Germinal center (tissue), 1 donor: ENCODE results near the gene MOCS3.

ENCODE experiments used
- DNase-seq: peaks from one replicate; pipeline ENCODE4 v3.0.0; 2012; ENCODE audit warnings: mixed read lengths, low spot score

Gene MOCS3

DNA sequence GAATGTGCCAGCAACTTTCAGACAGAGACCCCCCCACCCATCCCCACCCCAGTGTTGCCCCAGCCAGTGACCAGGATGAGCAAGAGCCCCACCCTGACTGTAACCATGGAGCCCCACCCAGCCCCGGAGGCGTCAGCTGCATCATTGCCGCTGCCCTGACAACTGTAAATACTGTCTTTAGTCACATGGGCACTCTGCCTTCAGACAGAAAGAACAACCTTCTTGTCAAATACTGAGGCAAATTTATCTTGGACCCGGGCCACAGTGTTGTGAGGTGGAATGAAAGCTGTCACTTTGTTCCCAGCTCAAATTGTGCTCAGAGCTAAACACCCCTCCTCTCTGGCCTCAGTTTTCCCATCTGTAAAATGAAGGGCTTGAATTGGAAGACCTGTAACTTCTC lies 23.7 kb downstream of the MOCS3 start:
- no peak for DNase-seq

DNA sequence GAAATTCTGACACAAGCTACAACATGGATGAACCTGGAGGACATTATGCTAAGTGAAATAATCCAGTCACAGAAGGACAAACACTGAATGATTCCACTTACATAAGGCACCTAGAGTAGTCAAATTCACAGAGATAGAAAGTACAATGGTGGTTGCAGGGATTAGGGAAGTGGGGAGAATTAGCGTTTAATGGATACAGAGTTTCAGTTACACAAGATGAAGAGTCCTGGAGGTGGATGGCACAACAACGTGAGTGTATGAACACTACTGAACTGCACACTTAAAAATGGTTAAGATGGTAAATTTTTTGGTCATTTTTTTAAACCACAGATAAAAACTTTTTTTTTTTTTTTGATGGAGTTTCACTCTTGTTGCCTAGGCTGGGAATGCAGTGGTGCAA lies 24.7 kb downstream of the MOCS3 start:
- DNase-seq: no peak

DNA sequence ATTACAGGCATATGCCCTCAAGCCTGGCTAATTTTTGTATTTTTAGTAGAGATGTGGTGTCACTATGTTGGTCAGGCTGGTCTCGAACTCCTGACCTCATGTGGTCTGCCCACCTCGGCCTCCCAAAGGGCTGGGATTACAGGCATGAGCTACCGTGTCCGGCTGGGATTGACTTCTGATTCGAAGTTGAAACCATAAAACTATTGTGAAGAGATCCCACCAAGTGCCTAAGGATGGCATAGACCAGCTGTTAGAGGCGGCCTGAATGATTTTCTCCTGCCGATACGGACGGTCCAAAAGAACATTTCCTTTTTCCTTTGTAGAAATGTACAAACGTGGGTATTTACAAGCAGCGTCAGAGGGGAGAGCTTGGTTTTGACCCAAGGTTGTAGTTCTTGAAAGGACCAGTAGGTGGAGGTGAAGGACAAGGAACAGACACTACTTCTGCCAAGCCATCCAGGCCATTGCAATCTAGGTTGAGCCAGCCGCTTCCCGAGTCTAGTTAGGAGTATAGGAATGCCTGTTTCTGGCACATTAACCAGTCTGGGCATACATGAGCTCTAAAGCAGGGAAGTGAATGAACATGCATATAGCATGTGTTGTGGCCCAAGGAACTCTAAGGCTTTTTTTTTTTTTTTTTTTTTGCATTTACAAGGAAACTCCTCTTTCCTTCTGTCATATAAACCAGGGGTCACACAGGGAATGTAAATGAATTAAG lies 29.0 kb downstream of the MOCS3 start:
- peak; percentile 70 for DNase-seq

DNA sequence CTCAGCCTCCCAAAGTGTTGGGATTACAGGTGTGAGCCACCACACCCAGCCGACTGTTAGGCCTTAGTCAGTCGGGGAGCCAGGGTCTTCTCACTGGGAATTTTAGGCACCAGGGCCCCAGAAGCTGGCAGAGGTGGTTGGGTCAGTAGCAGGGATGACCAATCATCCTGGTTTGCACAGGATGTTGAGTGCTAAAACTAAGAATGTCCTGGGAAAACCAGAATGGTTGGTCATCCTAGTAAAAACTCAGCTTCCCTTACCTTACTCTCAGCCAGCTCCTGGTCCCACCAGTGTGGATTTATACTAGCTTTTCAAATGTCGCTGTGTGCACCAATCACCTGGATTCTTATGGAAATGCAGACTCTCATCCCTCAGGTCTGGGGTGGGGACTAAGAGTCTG lies 32.5 kb downstream of the MOCS3 start:
- DNase-seq: no peak

DNA sequence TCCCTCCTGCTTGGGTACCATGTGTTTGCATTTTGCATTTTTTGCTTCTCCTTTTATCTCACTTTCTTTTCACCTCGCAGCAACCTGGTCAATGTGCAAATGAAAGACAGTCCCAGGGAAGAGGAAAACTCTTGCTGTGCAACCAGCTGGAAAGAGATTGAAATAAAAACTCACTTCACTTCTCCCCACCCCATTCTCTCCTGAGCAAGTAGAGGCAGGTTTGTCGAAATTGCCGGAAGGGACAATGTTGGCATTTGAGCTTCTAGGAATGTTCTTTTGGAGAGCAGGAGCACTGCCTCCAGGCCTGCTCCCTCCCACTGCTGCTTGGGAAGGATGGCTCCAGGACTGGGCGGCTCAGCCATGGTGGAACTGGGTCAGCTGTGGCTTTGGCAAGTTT lies 33.7 kb downstream of the MOCS3 start:
- DNase-seq: peak; percentile 24

DNA sequence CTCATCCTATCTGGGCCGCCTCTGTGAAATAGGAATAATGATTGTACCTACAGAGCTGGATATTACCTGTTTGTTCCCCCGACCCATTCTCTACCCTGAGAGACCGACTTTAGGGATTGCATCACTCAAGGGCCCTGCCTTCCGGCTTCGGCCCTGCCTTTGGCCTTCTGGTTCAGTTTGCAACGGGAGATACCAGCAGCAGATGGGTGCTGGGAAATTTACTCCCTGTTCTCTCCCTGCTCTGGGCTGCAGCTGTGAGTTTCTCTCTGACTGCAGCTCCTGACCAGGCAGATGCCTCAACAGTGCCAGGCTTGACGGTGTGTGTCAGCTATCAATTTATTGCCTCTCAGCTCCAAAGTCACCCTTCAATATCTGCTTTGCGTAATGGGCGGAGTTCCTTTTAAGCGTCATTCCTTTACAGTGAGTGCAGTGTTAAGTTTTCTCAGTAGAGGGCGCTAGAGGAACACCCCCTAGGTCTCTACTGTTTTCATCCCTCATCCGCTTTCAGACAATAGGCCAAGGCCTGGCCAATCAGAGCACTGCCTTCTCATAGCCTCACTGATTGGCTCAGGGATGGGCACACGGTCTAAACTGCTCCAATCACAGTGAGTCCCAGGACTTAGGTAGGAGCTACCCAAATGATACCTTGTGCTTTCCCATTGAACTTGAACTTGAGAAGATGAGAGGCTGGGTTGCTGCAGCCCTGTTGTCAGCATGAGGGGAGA lies 34.3 kb downstream of the MOCS3 start:
- peak; percentile 68 for DNase-seq

DNA sequence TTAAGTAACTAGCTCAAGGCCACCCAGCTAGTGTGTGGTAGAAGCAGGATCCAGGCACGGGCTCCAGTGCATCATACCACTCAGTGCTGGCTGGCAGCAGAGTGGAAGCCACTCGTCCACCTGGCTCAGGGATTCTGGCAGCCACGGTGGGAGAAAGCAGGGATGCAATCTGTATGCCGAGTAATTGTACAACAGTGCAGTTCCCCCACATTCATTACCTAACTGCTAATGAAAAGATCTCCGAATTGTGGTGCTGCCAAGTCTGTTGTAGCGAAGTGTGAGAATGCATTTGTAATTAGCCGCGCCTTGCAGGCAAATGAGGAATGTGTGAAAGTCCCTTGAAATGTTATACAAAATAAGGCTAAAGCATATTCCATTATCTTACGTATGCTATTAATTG lies 35.3 kb downstream of the MOCS3 start:
- DNase-seq: no peak

DNA sequence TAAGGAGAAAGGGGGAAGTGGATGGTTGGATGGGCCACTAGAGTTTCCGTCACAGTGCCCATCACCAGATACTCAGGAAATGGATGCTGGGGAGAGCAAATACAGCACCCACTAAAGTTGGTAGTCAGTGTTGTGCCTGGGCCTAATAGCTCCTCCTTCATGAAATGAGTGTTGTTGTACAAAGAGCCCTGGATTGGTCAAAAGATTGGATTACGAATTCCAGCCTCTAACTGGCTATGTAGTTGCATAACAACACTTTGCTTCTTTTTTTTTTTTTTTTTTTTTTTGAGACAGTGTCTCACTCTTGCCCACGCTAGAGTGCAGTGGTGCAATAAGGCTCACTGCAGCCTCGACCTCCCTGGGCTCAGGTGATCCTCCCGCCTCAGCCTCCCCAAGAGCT lies 36.9 kb downstream of the MOCS3 start:
- DNase-seq: no peak

DNA sequence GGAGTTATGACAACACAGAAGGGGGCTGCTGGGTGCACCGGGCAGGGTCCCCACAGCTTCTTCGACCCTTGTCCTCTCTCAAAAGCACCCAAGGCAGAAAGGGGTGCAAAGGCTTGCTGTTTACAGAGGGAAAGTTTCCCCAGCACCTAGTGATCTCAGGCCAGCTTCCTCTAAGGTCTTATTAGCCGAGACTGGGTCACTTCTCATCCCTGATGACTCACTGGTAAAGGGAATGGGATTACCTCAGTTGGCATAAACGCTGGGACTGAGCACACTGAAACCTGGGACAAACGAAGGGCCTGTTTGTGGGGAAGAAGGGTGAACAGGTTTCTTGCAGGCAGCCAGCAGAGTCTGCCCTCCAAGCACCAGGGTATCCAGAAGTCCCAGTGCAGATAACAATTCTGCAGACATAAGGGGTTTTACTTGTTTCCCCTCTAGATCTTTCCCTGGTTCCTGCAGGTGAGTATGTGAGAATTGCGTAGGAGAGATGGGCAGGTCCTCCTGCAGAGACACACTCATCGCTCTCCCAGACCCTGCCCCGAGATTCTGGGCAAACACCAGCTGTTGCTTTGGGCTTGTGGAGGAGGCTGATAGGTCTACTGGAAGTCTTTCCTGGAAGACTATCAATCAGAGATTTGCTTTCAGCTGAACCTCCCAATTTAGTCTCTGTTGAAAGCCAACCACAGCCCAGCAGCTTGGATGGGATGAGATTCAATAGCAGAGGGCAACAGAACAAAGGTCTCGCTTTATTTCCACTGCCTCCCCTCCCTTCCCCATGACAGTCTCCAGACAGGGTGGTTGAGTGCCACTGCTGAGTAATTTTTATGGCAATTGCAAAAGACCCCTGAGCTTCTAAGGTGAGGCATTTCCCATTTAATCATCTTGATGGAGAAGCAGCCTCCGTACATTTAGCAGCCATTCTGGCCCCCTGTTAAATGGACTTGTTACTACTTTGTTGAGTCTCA lies 38.6 kb downstream of the MOCS3 start:
- no peak for DNase-seq

DNA sequence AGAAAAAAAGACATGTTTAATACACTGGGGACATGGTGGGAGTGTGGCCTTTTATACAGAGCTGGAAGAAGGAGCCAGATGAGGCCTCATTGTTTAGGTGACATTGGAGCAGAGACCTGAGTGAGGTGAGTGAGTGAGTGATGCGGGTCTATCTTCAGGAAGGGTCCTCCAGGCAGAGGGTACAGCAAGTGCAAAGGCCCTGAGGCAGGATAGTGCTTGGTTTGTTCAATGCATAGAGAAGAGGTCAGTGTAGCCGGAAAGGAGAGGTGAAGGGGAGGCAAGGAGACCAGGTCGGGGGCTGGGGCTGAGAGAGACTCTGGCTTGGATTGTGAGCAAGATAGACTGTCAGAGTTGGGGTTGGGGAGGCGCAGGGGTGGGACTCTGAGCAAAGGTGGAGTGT lies 40.7 kb downstream of the MOCS3 start:
- DNase-seq: no peak

DNA sequence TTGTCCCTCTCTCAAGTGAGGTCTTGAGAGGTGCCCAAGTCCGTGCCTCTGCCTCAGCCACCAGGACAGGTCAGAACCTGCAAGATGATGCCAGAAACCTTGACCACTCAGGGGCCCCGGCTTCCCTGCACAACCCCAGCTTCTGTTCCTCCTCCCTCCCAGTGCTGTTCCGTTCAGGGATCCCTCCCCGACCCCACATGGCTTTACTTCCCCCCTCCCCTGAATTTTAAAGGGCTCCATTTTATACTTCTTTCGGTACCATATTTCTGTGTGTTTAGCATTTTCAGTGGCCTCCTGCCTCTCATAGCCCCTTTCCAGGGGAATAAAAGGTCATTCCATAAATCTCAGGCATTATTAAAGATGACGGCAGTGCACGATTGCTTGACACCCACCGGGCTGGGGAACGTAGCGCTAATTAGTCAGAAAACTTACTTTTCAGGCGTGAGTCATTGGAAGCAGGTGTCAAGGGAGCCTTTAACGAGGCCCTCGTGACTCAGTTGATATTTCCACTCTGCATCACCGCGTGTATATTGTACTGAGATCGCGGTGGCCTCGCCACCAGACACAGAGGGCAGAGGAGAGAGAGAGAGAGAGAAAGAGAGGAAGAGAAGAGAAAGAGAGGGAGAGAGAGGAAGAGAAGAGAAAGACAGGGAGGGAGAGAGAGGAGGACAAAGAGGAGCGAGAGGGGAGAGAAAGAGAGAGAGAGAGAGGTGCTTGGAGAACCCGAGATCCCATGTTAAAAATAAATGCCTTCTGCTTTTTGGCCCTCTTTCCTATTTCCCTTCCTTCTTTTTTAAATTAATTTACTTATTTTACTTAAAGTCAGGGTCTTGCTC lies 43.0 kb downstream of the MOCS3 start:
- DNase-seq: no peak

DNA sequence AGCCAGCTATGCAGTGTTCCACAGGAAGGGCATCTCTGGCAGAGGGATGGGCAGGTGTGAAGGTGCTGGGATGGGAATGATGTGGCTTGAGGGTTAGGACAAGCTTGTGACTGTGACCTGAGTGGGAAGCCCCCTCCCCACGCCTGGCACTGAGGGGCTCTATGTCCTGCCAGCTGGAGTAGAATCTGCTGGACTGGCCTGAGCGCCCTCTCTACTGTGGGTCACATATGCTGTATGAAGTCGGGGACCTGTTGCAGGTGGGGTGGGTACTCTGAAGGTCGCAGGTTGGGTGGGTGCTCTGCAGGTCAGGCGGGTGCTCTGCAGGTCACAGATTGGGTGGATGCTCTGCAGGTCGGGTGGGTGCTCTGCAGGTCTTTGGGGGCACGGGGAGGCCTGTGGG lies 44.0 kb downstream of the MOCS3 start:
- no peak for DNase-seq

DNA sequence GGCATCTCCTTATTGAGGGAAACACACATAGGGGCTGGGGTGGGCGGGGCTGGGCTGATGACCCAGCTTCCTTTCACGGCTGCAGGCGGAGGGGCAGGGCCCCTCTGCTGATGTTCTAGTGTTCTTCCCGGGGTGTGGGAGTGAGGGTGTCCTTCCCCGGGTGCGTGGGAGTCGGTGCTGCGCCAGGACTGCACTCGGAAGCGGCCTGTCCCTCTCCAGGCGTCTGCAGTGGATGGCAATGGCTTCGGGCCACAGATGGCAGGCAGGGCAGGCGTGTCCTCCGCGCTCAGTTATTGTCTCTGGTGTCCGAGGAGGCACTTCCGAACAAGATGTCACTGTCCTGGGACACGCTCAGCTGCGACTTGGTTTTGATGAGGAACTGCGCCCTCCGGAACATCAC lies 45.1 kb downstream of the MOCS3 start:
- DNase-seq: no peak

DNA sequence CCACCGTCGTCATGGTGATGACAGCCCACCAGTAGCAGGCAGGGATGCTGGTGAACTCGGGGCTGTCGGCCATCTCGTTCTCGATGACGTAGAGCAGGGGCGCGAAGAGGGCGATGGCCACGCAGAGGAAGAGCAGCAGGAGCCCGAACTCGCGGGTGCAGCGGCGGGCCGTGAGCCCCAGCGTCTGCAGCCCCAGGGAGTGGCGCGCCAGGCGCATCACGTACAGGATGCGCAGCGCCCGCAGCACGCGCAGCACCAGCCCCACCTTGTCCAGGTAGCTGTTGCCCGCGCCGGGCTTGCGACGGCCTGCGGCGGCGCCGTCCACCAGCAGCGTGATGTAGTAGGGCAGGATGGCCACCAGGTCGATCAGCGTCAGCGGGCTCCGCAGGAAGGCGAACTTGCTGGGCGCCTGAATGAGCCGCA lies 45.7 kb downstream of the MOCS3 start:
- no peak for DNase-seq

DNA sequence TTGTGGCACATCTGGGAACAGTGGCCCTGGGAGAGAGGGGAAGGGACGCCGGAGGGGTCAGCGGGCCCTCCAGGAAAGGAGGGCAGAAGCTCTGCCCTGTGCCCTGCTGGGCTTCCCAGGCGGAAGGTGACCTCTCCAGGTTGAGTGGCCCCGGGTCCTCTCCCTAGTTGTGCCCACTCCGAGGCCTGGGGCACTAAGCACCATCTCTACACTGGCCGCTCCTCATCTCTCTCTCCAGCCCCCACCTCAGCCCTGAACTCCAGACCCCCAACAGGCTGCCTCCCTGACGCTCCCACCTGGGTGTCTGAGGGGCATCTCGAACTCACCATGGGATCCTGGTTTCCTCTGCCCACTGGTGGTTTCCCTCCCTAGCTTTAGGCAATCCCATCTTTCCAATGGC lies 46.2 kb downstream of the MOCS3 start:
- no peak for DNase-seq

DNA sequence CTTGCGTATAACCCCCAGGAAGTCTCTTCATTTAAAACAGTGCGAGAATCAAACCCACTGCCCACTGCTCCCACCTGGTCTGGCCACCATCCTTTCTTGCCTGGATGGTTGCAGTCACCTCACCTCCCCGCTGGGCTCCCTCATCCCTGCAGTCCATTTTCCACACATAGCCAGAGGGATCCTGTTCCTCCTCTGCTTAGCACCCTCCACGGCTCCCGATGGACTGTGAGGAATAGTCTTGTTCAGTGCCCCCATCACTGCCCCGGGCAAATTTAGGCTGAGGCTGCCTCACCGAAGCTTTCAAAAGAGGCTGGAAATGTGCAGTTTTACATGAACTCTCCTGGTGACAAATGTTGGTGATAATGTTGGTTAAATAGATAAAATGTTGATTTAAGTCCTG lies 46.6 kb downstream of the MOCS3 start:
- DNase-seq: no peak

DNA sequence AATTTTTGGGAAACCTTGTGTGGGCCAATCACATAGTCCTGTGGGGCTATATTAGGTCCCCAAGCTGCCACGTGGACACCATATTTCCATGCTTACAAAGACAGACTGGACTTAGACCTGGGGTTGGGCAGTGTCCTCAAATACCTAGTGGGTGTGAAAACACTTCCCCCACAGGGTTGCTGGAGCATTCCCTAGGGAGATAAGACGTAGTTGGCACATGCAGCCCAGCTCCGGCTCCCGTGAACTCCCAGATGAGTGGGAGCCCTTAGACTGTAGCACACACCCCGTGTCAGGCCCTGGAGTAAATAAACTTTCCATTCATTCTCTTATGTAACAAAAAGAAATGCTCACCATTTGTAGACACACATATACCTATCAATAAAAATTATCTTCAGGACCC lies 50.1 kb downstream of the MOCS3 start:
- DNase-seq: no peak

DNA sequence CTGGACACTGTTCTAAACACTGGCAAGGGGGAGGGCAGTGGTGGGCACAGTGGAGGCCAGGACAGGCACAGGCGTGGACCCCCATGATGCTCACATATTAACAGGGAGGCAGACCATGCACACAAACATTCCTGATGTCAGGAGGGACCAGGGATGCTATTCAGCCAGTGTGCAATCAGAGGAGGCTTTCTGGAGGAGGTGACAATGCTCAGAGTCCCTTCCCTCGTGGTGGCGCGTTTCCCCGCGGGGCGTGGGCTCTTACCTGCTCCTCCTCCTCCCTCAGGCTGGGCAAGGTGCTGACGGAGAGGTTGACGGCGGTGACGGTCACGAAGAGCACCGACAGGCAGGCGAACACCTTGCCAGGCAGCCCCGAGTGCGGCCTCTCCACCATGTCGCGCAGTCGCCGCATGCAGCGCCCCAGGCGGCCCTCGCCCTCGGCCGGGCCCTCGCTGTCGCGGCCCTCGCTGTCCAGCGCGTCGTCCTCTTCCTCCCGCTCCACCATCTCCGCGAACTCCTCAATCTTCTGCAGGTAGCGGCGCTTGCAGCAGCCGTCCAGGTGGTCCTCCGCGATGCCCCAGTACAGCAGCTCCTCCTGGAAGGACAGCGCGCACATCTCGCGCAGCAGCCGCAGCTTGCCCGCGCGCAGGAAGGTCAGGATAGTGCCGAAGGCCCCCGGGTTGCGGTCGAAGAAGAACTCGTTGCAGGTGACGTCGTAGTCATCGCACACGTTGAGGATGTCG lies 50.9 kb downstream of the MOCS3 start:
- no peak for DNase-seq

DNA sequence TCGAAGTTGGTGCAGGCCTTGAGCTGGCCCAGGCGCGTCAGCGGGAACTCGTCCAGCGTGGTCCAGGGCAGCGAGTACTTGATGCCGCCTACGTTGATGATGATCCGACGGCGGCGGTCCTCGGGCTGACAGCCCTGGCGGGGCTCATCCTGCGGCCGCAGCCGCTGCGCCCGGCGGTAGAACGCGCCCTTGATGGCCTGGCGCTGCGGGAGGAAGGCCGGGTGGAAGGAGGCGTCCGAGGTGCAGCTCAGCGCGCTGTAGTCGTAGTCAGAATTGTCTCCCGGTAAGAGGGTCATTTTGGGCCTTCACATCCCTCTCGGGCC lies 51.4 kb downstream of the MOCS3 start:
- DNase-seq: no peak

DNA sequence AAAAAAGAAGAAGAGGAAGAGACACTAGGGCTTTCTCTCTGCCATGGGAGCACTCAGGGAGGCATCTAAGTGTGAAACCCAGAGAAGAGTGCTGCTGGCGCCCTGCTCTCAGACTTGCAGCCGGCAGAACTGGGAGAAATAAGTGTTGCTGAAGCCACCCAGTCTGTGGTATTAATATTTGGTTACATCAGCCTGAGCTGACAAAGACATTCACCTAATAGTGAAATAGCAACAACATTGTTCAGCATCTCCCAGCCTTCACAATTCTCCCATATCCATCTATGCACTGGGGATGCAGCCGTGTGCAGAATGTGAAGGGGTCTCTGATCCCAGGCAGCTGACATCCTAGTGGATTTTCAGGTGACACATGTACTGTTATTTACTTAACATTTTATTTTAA lies 52.3 kb downstream of the MOCS3 start:
- DNase-seq: no peak

DNA sequence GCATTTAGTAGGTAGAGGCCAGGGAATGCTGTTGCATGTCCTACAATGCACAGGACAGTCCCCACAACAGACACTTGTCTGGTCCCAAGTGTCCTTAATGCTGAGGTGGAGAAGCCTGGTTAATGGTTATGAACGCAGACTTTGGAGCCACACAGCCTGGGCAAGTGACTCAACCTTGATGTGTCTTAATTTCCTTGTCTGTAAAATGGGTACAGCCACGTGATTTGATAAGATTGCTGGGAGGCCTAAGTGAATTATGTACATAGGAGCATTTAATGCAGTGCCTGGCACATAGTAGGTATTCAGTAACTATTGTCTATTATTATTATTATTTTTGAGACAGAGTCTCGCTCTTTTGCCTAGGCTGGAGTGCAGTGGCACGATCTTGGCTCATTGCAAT lies 52.9 kb downstream of the MOCS3 start:
- no peak for DNase-seq
